HepG2 (cell line): ENCODE measurements around the gene PLPPR2. TPM values are rescaled to one million over a fixed set of nuclear protein-coding genes. Genes with fewer than 3 reads are reported as not detected.
A peak's percentile ranks its signal among the peaks of the same experiment; 100 is the strongest.

Source experiments
- ARID4A ChIP-seq: sonication (generic); formaldehyde crosslinking; IDR thresholded peaks from 2 replicates; pipeline ENCODE4 v1.5.0; 2020; ENCODE audit warnings: mild to moderate bottlenecking, missing genetic modification reagents, borderline replicate concordance
- JUNB ChIP-seq: sonication (generic); formaldehyde crosslinking; IDR thresholded peaks from 2 replicates; pipeline ENCODE4 v1.8.0; 2022; ENCODE audit warnings: missing genetic modification reagents, mild to moderate bottlenecking, borderline replicate concordance
- ZNF574 ChIP-seq: sonication (generic); formaldehyde crosslinking; IDR thresholded peaks from 2 replicates; pipeline ENCODE4 v1.4.0; 2020; ENCODE audit warnings: missing genetic modification reagents
- ZSCAN25 ChIP-seq: sonication (generic); formaldehyde crosslinking; IDR thresholded peaks from 2 replicates; pipeline ENCODE4 v1.8.0; 2022; ENCODE audit warnings: mild to moderate bottlenecking, missing genetic modification reagents
- polyA plus RNA-seq, 8 experiments: library from polyadenylated mRNA; depleted of rRNA in 3 of 8; stranded (reverse) in 7 of 8; unstranded in 1 of 8; fragments of >200 nt; fragmentation: Illumina TruSeq in 4 of 8; extraction: Trizol in 4 of 8; gene quantifications; 2 replicates each; pipeline versions ENCODE4 v1.2.1 to v1.2.3, GENCODE V29; 2011 to 2016; ENCODE audit warnings: low read depth in 4 of 8, missing spikeins in 1 of 8, mixed read lengths in 1 of 8; ENCODE audit not compliant: insufficient read depth in 1 of 8
- total RNA-seq, 5 experiments: library from RNA; depleted of rRNA; stranded (reverse); fragments of >200 nt; fragmentation: Illumina TruSeq; extraction: Trizol; gene quantifications; 2 replicates each; pipeline ENCODE4 v1.2.3, GENCODE V29; 2016; ENCODE audit warnings: low read depth in 1 of 5
- TF ChIP-seq, protein P1 (sequence below): sonication (generic); formaldehyde crosslinking; IDR thresholded peaks from 2 replicates; pipeline ENCODE4 v1.4.0; 2020; ENCODE audit warnings: mild to moderate bottlenecking, missing genetic modification reagents
- TF ChIP-seq, protein P2 (sequence below), 2 experiments: sonication (generic) in 1 of 2; formaldehyde crosslinking in 1 of 2; IDR thresholded peaks; 2 replicates each; pipeline versions ENCODE4 v1.4.0 to v1.6.1; 2016 to 2020; ENCODE audit warnings: borderline replicate concordance in 1 of 2, low read depth in 1 of 2, mild to moderate bottlenecking in 1 of 2, missing genetic modification reagents in 1 of 2
- TF ChIP-seq, protein P3 (sequence below): sonication (generic); formaldehyde crosslinking; IDR thresholded peaks from 2 replicates; pipeline ENCODE4 v1.4.0; 2020; ENCODE audit warnings: missing genetic modification reagents

The PLPPR2 gene
- total and polyA plus RNA-seq, 2 of the 13 experiments (the other 11 are each of a cell fraction or from before 2014, with no cell fraction given) = 1.5 to 2.1 TPM

DNA sequence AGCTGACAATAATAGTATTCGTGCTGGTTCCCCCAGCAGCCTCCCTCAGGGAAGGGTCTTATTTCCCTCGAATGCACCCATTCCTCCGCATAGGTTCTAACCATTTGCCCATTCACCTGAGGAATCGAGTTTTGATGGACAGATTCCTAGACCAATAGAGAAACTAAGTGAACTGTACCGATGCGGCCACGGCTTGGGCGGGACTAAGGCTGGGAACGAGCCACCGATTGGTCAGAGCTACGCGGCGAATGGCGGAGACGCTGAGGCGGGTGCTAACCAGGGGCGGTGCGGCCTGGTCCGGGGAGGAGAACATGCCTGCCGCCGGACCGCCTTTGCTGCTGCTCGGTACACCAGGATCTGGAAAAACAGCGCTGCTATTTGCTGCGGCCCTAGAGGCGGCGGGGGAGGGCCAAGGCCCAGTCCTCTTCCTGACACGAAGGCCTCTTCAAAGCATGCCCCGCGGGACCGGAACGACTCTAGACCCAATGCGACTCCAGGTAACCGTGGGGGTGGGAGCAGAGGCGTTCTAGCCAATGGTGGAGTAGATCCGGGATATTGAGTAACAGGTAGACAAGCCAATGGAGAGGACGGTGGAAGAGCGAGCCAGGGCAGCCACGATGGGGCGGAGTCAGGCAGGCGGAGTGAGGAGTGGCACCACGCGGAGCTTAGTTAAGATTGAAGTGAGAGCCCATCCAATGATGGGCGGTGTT is 19.4 kb downstream of the PLPPR2 start, which contains the start of gene SWSAP1 (continued):
- TF ChIP-seq, protein P1, sequence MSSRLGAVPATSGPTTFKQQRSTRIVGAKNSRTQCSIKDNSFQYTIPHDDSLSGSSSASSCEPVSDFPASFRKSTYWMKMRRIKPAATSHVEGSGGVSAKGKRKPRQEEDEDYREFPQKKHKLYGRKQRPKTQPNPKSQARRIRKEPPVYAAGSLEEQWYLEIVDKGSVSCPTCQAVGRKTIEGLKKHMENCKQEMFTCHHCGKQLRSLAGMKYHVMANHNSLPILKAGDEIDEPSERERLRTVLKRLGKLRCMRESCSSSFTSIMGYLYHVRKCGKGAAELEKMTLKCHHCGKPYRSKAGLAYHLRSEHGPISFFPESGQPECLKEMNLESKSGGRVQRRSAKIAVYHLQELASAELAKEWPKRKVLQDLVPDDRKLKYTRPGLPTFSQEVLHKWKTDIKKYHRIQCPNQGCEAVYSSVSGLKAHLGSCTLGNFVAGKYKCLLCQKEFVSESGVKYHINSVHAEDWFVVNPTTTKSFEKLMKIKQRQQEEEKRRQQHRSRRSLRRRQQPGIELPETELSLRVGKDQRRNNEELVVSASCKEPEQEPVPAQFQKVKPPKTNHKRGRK (CRISPR knock-in tag) = no peak
- TF ChIP-seq JUNB (CRISPR knock-in tag) (no peak), ZNF574 (CRISPR knock-in tag) (peak; percentile 71; the same call in 1 of the 2 replicates), ZSCAN25 (CRISPR knock-in tag) (peak; percentile 71; the same call in 1 of the 2 replicates), ARID4A (CRISPR knock-in tag) (peak; percentile 88)
- TF ChIP-seq, protein P2, sequence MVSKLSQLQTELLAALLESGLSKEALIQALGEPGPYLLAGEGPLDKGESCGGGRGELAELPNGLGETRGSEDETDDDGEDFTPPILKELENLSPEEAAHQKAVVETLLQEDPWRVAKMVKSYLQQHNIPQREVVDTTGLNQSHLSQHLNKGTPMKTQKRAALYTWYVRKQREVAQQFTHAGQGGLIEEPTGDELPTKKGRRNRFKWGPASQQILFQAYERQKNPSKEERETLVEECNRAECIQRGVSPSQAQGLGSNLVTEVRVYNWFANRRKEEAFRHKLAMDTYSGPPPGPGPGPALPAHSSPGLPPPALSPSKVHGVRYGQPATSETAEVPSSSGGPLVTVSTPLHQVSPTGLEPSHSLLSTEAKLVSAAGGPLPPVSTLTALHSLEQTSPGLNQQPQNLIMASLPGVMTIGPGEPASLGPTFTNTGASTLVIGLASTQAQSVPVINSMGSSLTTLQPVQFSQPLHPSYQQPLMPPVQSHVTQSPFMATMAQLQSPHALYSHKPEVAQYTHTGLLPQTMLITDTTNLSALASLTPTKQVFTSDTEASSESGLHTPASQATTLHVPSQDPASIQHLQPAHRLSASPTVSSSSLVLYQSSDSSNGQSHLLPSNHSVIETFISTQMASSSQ (IDR thresholded peaks at IDR 0.05; ENCODE audit: low read depth) = no peak
- TF ChIP-seq, protein P2 (CRISPR knock-in tag; IDR thresholded peaks at IDR 0.05; ENCODE audit: borderline replicate concordance) = peak; percentile 40; the same call in 1 of the 2 replicates
- TF ChIP-seq, protein P3, sequence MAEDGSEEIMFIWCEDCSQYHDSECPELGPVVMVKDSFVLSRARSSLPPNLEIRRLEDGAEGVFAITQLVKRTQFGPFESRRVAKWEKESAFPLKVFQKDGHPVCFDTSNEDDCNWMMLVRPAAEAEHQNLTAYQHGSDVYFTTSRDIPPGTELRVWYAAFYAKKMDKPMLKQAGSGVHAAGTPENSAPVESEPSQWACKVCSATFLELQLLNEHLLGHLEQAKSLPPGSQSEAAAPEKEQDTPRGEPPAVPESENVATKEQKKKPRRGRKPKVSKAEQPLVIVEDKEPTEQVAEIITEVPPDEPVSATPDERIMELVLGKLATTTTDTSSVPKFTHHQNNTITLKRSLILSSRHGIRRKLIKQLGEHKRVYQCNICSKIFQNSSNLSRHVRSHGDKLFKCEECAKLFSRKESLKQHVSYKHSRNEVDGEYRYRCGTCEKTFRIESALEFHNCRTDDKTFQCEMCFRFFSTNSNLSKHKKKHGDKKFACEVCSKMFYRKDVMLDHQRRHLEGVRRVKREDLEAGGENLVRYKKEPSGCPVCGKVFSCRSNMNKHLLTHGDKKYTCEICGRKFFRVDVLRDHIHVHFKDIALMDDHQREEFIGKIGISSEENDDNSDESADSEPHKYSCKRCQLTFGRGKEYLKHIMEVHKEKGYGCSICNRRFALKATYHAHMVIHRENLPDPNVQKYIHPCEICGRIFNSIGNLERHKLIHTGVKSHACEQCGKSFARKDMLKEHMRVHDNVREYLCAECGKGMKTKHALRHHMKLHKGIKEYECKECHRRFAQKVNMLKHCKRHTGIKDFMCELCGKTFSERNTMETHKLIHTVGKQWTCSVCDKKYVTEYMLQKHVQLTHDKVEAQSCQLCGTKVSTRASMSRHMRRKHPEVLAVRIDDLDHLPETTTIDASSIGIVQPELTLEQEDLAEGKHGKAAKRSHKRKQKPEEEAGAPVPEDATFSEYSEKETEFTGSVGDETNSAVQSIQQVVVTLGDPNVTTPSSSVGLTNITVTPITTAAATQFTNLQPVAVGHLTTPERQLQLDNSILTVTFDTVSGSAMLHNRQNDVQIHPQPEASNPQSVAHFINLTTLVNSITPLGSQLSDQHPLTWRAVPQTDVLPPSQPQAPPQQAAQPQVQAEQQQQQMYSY (CRISPR knock-in tag) = no peak
